Neuronal stem cell (in vitro differentiated cells): ENCODE results near the gene METTL21A.
"Not testable (repeated sequence)": the region's sequence is repeated elsewhere in the genome, so short reads cannot be mapped to it uniquely, and the experiment has no call there.

Source experiments
- DNase-seq: peaks from one replicate; pipeline ENCODE4 v3.0.0-alpha.2; 2013; ENCODE audit warnings: low spot score
- H2AFZ ChIP-seq: one replicate; pipeline ENCODE4 v1.6.1; 2013; ENCODE audit warnings: mild to moderate bottlenecking, low read length, inconsistent platforms
- H2AK5ac ChIP-seq: 2 replicates; pipeline ENCODE4 v1.6.1; 2013; ENCODE audit warnings: low read depth, mild to moderate bottlenecking, inconsistent platforms, low read length, moderate library complexity, mixed read lengths
- H2BK120ac ChIP-seq: 2 replicates; pipeline ENCODE4 v1.6.1; 2013; ENCODE audit warnings: low read depth, mild to moderate bottlenecking, inconsistent platforms, low read length, moderate library complexity, mixed read lengths
- H2BK12ac ChIP-seq: one replicate; pipeline ENCODE4 v1.6.1; 2013; ENCODE audit warnings: low read length, inconsistent platforms
- H2BK15ac ChIP-seq: 2 replicates; pipeline ENCODE4 v1.6.1; 2013; ENCODE audit warnings: mild to moderate bottlenecking, low read length, inconsistent platforms, mixed read lengths
- H2BK5ac ChIP-seq: one replicate; pipeline ENCODE4 v1.6.1; 2013; ENCODE audit warnings: inconsistent platforms, mild to moderate bottlenecking, low read length, moderate library complexity
- H3K14ac ChIP-seq: one replicate; pipeline ENCODE4 v1.6.1; 2013; ENCODE audit warnings: low read length, inconsistent platforms
- H3K18ac ChIP-seq: 2 replicates; pipeline ENCODE4 v1.6.1; 2013; ENCODE audit warnings: low read length, inconsistent platforms
- H3K23ac ChIP-seq: 2 replicates; pipeline ENCODE4 v1.6.1; 2013; ENCODE audit warnings: low read depth, mild to moderate bottlenecking, mixed read lengths, low read length, inconsistent platforms; ENCODE audit not compliant: poor library complexity
- H3K27ac ChIP-seq: replicated peaks from 3 replicates; pipeline ENCODE4 v1.5.1; 2013; ENCODE audit warnings: low read length, inconsistent platforms
- H3K27me3 ChIP-seq, 3 experiments: 2 replicates each; pipeline ENCODE4 v1.6.1; 2013; ENCODE audit warnings: low read length in 3 of 3, mild to moderate bottlenecking in 2 of 3, inconsistent platforms in 1 of 3, low read depth in 1 of 3, mixed read lengths in 1 of 3, moderate library complexity in 1 of 3; ENCODE audit not compliant: control insufficient read depth in 3 of 3, insufficient read depth in 3 of 3
- H3K36me3 ChIP-seq, 2 donors: replicated peaks in 1 of 2; 2 replicates each; pipeline ENCODE4 v1.6.1; 2013; ENCODE audit warnings: low read length in 2 of 2; ENCODE audit not compliant: control insufficient read depth in 2 of 2, insufficient read depth in 2 of 2
- H3K4ac ChIP-seq: 2 replicates; pipeline ENCODE4 v1.6.1; 2013; ENCODE audit warnings: inconsistent platforms, mild to moderate bottlenecking, low read length, moderate library complexity
- H3K4me1 ChIP-seq, 2 donors: 1 replicate in 1 of 2; 2 replicates in 1 of 2; pipeline ENCODE4 v1.6.1; 2013; ENCODE audit warnings: low read length in 2 of 2, low read depth in 1 of 2; ENCODE audit not compliant: control insufficient read depth in 2 of 2, insufficient read depth in 1 of 2
- H3K4me2 ChIP-seq: one replicate; pipeline ENCODE4 v1.6.1; 2013; ENCODE audit warnings: mild to moderate bottlenecking, low read length, inconsistent platforms; ENCODE audit not compliant: insufficient read depth, poor library complexity, severe bottlenecking
- H3K4me3 ChIP-seq, 2 donors: 2 replicates each; pipeline ENCODE4 v1.5.1; 2013; ENCODE audit warnings: low read length in 2 of 2, mild to moderate bottlenecking in 2 of 2, inconsistent platforms in 1 of 2, moderate library complexity in 1 of 2
- H3K79me1 ChIP-seq: one replicate; pipeline ENCODE4 v1.6.1; 2013; ENCODE audit warnings: low read depth, mild to moderate bottlenecking, inconsistent platforms, low read length, moderate library complexity
- H3K9ac ChIP-seq: one replicate; pipeline ENCODE4 v1.6.1; 2013; ENCODE audit warnings: mild to moderate bottlenecking, low read depth, low read length, inconsistent platforms; ENCODE audit not compliant: poor library complexity
- H3K9me3 ChIP-seq, 2 donors: replicated peaks in 1 of 2; 2 replicates each; pipeline versions ENCODE3 to v1.6.1; 2013; ENCODE audit warnings: low read length in 2 of 2, mild to moderate bottlenecking in 2 of 2, inconsistent platforms in 1 of 2, low read depth in 1 of 2, mixed read lengths in 1 of 2, moderate library complexity in 1 of 2; ENCODE audit not compliant: control insufficient read depth in 2 of 2, insufficient read depth in 1 of 2
- H4K8ac ChIP-seq: one replicate; pipeline ENCODE4 v1.6.1; 2013; ENCODE audit warnings: low read depth, mild to moderate bottlenecking, inconsistent platforms, low read length, moderate library complexity
- H4K91ac ChIP-seq: one replicate; pipeline ENCODE4 v1.6.1; 2013; ENCODE audit warnings: low read length, low read depth, mild to moderate bottlenecking, inconsistent platforms; ENCODE audit not compliant: poor library complexity
- WGBS, 2 donors: extraction: QIAGEN DNeasy Blood & Tissue Kit; methylation state at CpG; one replicate each; pipeline ENCODE4 v1.1.7; 2013; ENCODE audit warnings: missing lambda C conversion rate in 2 of 2, mixed read lengths in 1 of 2; ENCODE audit not compliant: insufficient read length in 2 of 2, insufficient replicate concordance in 1 of 2; ENCODE audit errors: extremely low coverage in 2 of 2; 5-methylcytosine and 5-hydroxymethylcytosine counted together

Gene METTL21A

GRCh38 chr2:207658156-207658555 lies 33.0 kb upstream of the METTL21A start:
- Histone ChIP-seq H2BK15ac (no peak overlapping the region), H3K27ac (no peak overlapping the region), H2BK12ac (no peak overlapping the region), H3K4ac (no peak overlapping the region), H2BK120ac (no peak overlapping the region), H3K14ac (no peak overlapping the region), H2BK5ac (no peak overlapping the region), H2AFZ (no peak overlapping the region), H2AK5ac (no peak overlapping the region), H4K8ac (no peak overlapping the region), H3K23ac (no peak overlapping the region), H3K4me2 (no peak overlapping the region), H3K9me3 (no peaks in the 10 kb centered on the region), H3K4me3 (no peak overlapping the region), H3K9ac (no peak overlapping the region), H3K18ac (no peak overlapping the region), H3K79me1 (no peaks in the 10 kb centered on the region), H4K91ac (no peak overlapping the region), H3K27me3 (peaks cover 0 to 4% (median 0%) of the 10 kb centered on the region in 3 experiments), H3K36me3 (no peaks in the 10 kb centered on the region), H3K4me1 (peaks cover 0 to 3% of the 10 kb centered on the region in 2 donors)
- DNase-seq: no peak
- no CpG with 5 or more reads among the region's 4 CpGs for WGBS, 2 donors

GRCh38 chr2:207655000-207655399 lies 29.8 kb upstream of the METTL21A start:
- no peaks in the 10 kb centered on the region for H3K27me3 ChIP-seq
- no peak overlapping the region for H2BK5ac ChIP-seq
- no peak for DNase-seq
- H3K14ac ChIP-seq: no peak overlapping the region
- no peak overlapping the region for H3K4me2 ChIP-seq
- H2BK12ac ChIP-seq: no peak overlapping the region
- no peak overlapping the region for H4K91ac ChIP-seq
- H2AK5ac ChIP-seq: no peak overlapping the region
- no peaks in the 10 kb centered on the region for H3K36me3 ChIP-seq
- H3K4me3 ChIP-seq: no peak overlapping the region
- no peaks in the 10 kb centered on the region for H3K79me1 ChIP-seq
- no CpG with 5 or more reads among the region's 4 CpGs for WGBS, 2 donors
- no peak overlapping the region for H4K8ac ChIP-seq
- no peaks in the 10 kb centered on the region for H3K4me1 ChIP-seq
- no peak overlapping the region for H3K23ac ChIP-seq
- no peak overlapping the region for H3K18ac ChIP-seq
- no peak overlapping the region for H3K4ac ChIP-seq
- H3K9me3 ChIP-seq: no peaks in the 10 kb centered on the region
- no peak overlapping the region for H2BK120ac ChIP-seq
- H3K9ac ChIP-seq: no peak overlapping the region
- H3K27ac ChIP-seq: no peak overlapping the region
- no peak overlapping the region for H2BK15ac ChIP-seq
- H2AFZ ChIP-seq: no peak overlapping the region

DNA sequence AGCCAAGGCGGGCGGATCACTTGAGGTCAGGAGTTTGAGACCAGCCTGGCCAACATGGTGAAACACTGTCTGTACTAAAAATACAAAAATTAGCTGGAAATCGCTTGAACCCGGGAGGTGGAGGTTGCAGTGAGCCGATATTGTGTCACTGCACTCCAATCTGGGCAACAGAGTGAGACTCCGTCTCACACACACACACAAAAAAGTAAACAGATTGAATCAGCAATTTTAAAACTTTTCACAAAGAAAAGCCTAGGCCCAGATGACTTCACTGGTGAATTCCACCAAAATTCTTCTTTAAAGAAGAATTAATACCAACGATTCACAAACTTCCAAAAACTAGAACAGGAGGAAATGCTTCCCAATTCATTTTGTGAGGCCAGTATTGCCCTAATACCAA lies 21.4 kb upstream of the METTL21A start:
- H4K8ac ChIP-seq, DNase-seq, H3K4ac ChIP-seq, H3K36me3 ChIP-seq, H2AFZ ChIP-seq, H3K18ac ChIP-seq, H2BK12ac ChIP-seq, H3K79me1 ChIP-seq, H3K9me3 ChIP-seq, H4K91ac ChIP-seq, H3K4me1 ChIP-seq, H3K27ac ChIP-seq, H3K4me3 ChIP-seq, H3K9ac ChIP-seq, H2BK120ac ChIP-seq, H3K23ac ChIP-seq, H3K4me2 ChIP-seq, H2BK15ac ChIP-seq, H2AK5ac ChIP-seq, H2BK5ac ChIP-seq, H3K27me3 ChIP-seq, H3K14ac ChIP-seq: not testable (repeated sequence)
- WGBS, 2 donors: no CpG with 5 or more reads among the region's 7 CpGs

GRCh38 chr2:207643892-207644291 lies 18.7 kb upstream of the METTL21A start:
- Histone ChIP-seq H2BK120ac (no peak overlapping the region), H3K4me3 (no peak overlapping the region), H2BK12ac (no peak overlapping the region), H2BK15ac (no peak overlapping the region), H3K23ac (no peak overlapping the region), H3K27me3 (no peaks in the 10 kb centered on the region), H3K4ac (no peak overlapping the region), H3K79me1 (no peaks in the 10 kb centered on the region), H3K18ac (no peak overlapping the region), H4K8ac (no peak overlapping the region), H4K91ac (no peak overlapping the region), H3K14ac (no peak overlapping the region), H2BK5ac (no peak overlapping the region), H3K9me3 (peaks cover 0 to 4% of the 10 kb centered on the region in 2 donors), H3K27ac (no peak overlapping the region), H3K9ac (no peak overlapping the region), H3K4me1 (no peaks in the 10 kb centered on the region), H3K36me3 (no peaks in the 10 kb centered on the region), H2AFZ (no peak overlapping the region), H2AK5ac (no peak overlapping the region), H3K4me2 (no peak overlapping the region)
- DNase-seq: no peak
- WGBS, 2 donors: no CpG with 5 or more reads among the region's 1 CpG
